Loucy (cell line): ENCODE results near the gene MEF2C.

Experiments
- CTCF ChIP-seq: fragments of 200-600 bp; sonication (generic); conservative IDR thresholded peaks from 2 replicates; pipeline ENCODE4 v1.5.1; 2014; ENCODE audit warnings: mild to moderate bottlenecking, antibody characterized with exemption, low read length
- EZH2phosphoT487 ChIP-seq: fragments of 200-600 bp; IDR thresholded peaks from 2 replicates; pipeline ENCODE4 v1.6.1; 2018; ENCODE audit warnings: antibody characterized with exemption, mild to moderate bottlenecking, moderate library complexity, borderline replicate concordance

GRCh38 chr5:88834131-88834462, 48.9 kb downstream of the MEF2C start:
- TF ChIP-seq CTCF, result no peak
- no peak for TF ChIP-seq EZH2phosphoT487
